Inflammatory macrophage treated with lipopolysaccharide for 4 hours (primary cell): ENCODE measurements around the gene HYAL4.
A peak's percentile ranks its signal among the peaks of the same experiment; 100 is the strongest.
"Not testable (repeated sequence)": the region's sequence is repeated elsewhere in the genome, so short reads cannot be mapped to it uniquely, and the experiment has no call there.

Experiments
- DNase-seq: peaks from one replicate; pipeline ENCODE4 v3.0.0-alpha.2; 2020

Gene HYAL4

DNA sequence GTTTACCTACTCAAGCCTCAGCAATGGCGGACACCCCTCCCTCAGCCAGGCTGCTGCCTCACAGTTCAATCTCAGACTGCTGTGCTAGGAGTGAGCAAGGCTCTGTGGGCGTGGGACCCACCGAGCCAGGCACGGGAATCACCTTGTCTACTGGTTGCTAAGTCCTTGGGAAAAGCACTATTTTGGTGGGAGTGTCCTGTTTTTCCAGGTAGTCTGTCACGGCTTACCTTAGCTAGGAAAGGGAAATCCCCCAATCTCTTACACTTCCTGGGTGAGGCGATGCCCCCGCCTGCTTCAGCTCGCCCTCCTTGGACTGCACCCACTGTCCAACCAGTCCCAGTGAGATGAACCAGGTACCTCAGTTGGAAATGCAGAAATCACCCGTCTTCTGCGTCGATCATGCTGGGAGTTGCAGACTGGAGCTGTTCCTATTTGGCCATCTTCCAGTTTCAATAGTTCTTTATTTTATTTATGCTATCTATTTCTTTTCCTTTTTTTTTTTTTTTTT lies at the start of gene HYAL4:
HYAL4 (plus strand) TSS at position 458 of the 508 bp plus-strand sequence. CDS start 23,105 bp downstream, outside the sequence.
- no peak for DNase-seq

- DNase-seq = no peak
These were observed 49.1 kb upstream of the HYAL4 start for GRCh38 chr7:123795917-123796316.

DNA sequence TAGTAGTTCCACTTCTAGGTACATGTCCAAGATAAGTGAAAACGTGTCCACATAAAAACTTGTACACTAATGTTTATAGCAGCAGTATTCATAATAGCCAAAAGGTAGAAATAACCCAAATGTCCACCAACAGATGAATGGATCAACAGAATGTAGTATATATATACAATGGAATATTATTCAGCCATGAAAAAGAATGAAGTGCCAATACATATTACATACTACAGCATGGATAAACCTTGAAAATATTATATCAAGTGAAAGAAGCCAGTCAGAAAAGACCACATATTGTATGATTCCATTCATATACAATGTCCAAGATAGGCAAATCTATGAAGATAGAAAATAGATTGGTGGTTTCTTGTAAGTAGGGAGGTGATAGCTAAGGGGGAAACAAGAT lies 48.4 kb upstream of the HYAL4 start:
- DNase-seq = no peak

- DNase-seq = peak; percentile 54
These were observed 47.1 kb upstream of the HYAL4 start for GRCh38 chr7:123797673-123798531.

DNA sequence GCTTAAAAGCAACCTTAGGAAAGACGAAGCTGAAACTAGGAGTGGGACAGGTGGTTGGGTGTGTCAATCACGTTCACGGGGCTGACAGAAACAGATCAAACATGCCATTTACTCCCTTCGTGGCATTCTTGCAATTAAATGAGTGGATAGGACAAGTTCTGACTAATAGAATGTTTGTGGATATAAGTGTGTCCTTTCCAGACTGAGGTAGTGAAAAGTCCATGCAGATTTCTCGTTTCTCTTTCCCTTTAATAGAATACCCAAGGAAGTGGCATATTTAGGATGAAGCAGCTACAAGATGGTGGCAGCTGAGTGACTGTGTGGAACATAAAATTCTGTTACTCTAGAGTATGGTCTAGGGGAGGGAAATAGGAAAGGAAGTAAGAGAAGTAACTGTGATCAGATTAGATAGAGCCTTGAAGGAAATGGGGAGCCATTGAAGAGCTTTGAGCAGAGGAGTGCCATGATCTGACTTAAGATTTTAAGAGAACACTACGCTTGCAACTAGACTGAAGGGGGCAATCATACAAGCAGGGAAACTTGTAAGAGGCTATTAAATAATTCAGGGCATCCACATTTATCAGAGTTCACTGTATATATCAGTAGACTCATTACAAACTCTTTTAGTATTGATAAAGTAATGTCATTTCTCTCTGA lies 46.3 kb upstream of the HYAL4 start:
- no peak for DNase-seq

DNA sequence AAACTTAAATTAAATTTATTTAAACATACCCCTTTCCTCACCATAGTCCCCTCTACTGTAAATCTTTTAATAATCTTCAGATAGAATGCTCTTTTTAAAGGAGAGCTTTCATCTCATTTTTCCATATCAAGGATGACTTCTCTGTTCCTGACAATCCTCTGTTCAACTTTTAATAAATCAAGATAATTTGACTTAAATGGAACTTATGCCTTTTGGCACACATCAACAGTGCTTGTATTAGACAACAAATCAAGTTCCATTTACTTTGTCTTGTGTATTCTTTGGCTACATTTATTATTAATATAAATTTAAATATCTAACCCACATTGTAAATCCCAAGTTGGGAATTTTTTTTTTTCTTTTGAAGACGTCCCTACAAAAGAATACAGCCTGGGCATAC lies 42.7 kb upstream of the HYAL4 start:
- DNase-seq = no peak

DNA sequence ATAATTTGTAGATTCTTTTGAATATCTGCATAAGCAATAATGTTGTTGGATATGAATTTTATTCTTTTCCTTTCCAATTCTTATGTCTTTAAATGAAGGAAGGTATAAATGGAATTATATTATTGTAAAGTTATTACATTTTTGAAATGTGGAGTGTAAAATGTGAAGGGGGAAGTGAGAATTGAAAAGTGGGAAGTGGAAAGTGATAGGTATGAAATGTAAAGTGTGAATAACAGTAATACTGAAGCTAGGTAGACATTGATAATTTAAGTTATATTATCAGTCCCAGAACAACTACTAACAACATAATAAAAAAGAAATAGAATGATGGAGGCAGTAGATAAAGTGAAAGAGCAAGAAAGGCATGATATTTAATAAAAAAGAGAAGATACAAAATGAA lies 39.7 kb upstream of the HYAL4 start:
- DNase-seq = no peak

DNA sequence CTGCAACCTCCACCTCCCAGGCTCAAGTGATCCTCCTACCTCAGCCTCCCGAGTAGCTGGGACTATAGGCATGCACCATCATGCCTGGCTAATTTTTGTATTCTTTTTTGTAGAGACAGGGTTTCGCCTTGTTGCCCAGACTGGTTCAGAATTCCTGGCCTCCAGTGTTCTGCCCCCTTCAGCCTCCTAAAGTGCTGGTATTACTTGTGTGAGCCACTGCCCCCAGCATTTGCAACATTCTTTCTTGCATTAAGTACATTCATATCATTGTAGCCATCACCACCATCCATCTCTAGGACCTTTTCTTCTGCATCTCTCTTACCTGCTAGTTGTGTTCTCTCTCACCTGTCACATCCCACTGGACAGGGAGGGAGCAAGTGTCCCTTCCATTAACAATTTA lies 35.5 kb upstream of the HYAL4 start:
- no peak for DNase-seq

GRCh38 chr7:123811056-123811455 lies 33.9 kb upstream of the HYAL4 start:
- DNase-seq = no peak

DNA sequence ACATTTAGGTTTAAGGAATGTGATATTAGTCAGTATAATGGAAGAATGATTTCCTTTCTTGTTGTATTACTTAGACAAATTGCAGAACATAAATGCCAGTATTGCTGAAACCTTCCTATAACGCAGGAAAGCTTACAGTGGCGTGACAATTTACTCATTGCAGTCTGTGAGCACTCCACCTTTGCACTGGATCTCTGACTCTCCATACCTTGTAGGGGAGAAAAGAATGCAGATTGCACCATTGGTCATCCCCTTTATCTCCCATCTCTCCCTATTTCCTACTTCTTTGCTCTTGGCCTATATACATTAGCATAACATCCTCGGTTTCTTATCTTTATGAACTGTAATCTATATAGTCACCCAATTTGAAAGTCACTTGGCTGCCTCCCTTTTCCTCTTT lies 28.1 kb upstream of the HYAL4 start:
- DNase-seq = no peak

- DNase-seq = no peak
These were observed 26.0 kb upstream of the HYAL4 start for GRCh38 chr7:123819001-123819400.

GRCh38 chr7:123819795-123820194 lies 25.2 kb upstream of the HYAL4 start:
- DNase-seq = not testable (repeated sequence)

DNA sequence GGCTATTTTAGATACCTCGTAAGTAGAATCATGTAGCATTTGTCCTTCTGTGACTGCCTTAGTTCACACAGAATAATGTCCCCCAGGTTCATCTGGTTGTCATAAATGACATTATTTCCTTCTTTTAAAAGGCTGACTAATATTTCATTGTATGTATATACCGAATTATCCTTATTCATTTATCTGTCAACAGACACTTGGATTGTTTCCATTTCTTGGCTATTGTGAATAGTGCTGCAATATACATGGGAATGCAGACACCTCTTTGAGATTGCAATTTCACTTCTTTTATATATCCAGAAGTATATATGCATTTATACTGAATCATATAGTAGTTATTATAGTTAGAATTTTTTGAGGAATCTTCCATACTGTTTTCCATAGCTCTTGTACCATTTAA lies 24.1 kb upstream of the HYAL4 start:
- DNase-seq = no peak

- no peak for DNase-seq
These were observed 23.6 kb upstream of the HYAL4 start for GRCh38 chr7:123821320-123821719.

DNA sequence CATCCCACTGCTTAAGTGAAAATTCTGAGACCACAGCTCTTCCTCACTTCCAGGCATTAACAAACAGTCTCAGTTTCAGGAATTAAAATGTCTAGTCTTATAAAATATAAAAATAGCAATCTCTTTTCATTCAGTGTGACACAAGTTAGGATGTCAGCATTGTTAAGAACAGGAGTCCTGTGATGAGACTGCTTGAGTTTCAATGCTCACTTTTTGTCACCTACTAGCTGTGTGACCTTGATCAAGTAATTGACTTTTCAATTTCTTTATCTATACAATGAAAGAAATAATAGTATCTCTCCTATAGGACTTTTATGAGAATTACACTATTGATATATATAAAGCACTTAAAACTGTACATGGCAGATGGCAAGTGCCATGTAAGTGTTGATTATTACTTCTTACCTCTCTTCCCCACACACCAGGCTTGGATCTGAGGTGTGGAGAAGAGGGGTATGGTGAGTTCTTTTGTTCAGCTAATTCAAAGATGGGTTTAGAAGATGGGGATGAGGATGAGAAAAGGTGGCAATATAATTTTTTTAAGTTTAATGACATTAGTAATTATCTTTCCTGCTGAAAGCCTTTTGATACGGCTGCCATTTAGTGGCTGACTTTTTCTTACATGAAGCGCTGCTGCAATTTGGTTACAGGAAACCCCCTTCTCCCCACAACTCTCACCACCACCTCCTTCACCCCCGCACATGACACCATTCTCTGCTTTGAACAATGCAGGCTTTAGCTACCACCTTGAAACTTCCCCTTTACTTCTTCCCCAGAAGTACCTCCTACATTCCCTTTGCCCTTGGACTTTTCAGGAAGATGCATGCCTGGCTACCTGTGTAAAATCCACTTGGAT lies 20.8 kb upstream of the HYAL4 start:
- no peak for DNase-seq

GRCh38 chr7:123824754-123825067 lies 20.3 kb upstream of the HYAL4 start:
- no peak for DNase-seq

GRCh38 chr7:123828805-123829204 lies 16.2 kb upstream of the HYAL4 start:
- no peak for DNase-seq

DNA sequence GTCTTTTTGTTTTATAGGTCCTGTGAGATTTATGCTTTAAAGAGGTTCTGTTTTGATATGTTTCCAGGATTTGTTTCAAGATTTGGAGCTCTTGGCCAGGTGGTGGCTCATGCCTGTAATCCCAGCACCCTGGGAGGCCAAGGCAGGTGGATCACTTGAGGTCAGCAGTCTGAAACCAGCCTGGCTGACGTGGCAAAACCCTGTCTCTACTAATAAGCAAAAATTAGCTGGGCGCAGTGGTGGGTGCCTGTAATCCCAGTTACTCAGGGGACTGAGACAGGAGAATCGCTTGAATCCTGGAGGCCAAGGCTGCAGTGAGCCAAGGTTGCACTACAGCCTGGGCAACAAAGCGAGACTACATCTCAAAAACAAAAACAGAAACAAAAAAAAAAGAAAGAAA lies 8.3 kb upstream of the HYAL4 start:
- DNase-seq = no peak

- not testable (repeated sequence) for DNase-seq
These were observed 5.9 kb upstream of the HYAL4 start for GRCh38 chr7:123839106-123839505.

DNA sequence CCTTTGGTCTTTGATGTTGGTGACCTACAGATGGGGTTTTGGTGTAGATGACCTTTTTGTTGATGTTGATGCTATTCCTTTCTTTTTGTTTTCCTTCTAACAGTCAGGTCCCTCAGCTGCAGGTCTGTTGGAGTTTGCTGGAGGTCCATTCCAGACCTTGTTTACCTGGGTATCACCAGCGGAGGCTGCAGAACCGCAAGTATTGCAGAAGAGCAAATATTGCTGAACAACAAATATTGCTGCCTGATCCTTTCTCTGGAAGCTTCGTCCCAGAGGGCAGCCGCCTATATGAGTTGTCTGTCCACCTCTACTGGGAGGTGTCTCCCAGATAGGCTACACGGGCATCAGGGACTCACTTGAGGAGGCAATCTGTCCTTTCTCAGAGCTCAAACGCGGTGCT lies 827 bp upstream of the HYAL4 start:
- DNase-seq = not testable (repeated sequence)

DNA sequence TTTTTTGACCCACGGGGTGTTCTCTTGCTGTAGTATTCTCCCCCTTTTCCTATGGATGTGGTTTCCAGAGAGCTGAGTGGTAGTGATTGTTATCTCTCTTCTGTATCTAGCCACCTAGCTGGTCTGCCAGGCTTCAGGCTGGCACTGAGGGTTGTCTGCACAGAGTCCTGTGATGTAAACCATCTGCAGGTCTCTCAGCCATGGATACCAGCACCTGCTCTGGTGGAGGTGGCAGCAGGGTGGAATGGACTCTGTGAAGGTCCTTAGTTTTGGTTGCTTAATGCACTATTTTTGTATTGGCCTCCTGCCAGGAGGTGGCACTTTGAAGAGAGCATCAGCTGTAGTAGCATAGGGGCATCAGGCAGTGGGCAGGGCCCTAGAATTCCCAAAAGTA lies 851 bp downstream of the HYAL4 start:
- no peak for DNase-seq

- no peak for DNase-seq
These were observed 1.4 kb downstream of the HYAL4 start for GRCh38 chr7:123846217-123846891.

DNA sequence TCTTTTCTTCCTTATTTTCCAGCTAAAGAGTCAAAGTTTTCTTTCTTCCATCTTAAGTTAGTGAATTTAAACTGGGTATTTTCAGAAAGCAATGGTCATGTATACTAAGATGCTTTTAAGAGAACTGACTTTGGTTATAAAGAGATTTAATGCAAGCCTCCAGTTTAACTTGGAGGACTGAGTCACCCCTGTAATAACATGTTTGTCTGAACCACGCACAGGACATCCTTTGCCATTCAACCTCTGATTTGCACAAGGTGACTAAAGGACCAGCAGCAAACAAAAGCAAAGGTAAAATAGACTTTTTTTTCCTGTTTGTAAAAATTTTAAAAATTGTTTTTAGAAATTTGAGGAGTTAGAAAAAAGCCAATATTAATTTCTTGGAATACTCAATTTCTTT lies 2.9 kb downstream of the HYAL4 start:
- DNase-seq = no peak
